Skeletal muscle cell (primary cell): ENCODE data around the gene SHMT2.

Source experiments
- DNase-seq: peaks from one replicate; pipeline ENCODE4 v3.0.0-alpha.2; 2010; ENCODE audit warnings: low read depth
- H3K4me3 ChIP-seq: 2 replicates; pipeline ENCODE4 v1.5.1; 2011; ENCODE audit warnings: low read depth, mild to moderate bottlenecking, control low read depth, low read length, moderate library complexity

Gene SHMT2

GRCh38 chr12:57223191-57224165 is 6.0 kb upstream of the SHMT2 start:
- no peak for DNase-seq
- no peak overlapping the region for H3K4me3 ChIP-seq

DNA sequence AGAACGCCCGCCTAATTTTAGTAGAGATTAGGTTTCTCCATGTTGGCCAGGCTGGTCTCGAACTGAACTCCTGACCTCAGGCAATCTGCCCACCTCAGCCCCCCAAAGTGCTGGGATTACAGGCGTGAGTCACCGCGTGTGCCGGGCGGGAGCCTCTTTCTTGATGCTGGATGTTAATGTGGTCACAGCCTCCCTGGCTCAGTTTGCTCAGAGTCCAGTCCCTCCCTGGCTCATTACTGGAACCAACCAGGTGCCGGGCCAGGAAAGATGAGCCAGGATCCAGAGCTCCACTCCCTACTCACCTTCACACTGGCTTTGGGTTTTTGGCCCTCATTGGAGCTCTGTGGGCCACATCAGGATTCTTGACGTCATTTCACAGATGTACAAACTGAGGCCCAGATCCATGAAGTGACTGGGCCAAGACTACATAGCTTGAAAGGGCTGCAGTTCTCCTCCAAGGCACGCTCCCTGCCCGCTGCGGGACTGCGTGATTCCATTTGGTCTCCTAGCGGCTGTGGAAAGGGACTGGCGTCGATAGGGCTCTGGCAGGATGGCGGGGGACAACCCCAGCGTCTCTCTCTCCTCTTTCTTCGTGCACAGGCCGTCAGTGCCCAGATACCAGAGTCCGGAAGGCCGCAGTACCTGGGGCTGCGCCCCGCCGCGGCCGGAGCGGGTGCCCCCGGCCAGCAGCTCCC is 5.1 kb upstream of the SHMT2 start:
- DNase-seq = no peak
- no peak overlapping the region for H3K4me3 ChIP-seq

DNA sequence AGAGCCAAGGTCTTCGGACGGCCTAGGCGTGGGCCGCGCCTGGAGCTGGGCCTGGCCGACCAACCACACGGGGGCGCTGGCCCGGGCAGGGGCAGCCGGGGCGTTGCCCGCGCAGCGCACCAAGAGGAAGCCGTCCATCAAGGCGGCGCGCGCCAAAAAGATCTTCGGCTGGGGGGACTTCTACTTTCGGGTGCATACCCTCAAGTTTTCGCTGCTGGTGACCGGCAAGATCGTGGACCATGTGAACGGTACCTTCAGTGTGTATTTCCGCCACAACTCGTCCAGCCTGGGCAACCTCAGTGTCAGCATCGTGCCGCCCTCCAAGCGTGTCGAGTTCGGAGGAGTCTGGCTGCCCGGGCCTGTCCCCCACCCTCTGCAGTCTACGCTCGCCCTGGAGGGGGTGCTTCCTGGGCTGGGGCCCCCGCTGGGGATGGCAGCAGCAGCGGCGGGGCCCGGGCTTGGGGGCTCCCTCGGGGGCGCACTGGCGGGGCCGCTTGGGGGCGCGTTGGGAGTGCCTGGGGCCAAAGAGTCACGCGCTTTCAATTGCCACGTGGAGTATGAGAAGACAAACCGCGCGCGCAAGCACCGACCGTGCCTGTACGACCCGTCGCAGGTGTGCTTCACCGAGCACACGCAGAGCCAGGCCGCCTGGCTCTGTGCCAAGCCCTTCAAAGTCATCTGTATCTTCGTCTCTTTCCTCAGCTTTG is 4.4 kb upstream of the SHMT2 start:
- DNase-seq = no peak
- H3K4me3 ChIP-seq = no peak overlapping the region

DNA sequence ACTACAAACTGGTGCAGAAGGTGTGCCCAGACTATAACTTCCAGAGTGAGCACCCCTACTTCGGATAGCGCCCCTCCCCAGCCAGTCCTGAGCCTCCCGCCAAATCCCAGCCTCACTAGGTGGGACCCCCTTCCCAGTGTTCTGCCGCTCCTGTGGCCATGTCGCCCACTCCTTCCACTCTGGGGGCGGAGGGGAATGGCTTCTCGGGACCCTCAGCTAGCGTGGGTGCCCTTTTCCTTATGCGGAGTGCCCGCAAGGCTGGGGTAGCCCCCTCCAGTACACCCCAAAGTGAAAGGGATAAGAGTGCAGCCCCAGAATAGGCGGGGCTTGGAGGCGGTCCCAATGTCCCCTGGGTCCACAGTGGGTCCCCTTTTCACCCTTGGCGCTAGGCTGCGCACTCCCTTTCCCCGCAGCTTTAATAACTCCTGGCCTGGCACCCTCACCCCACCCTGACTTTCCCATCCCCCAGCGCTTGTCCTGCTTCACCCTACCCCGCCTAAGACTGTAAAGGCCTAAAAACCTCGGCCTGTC is 3.8 kb upstream of the SHMT2 start:
- no peak for DNase-seq

GRCh38 chr12:57226588-57227314 is 2.8 kb upstream of the SHMT2 start:
- no peak for DNase-seq

More for the DNA sequence above, 3.8 kb upstream of the SHMT2 start:
- no peak overlapping the region for H3K4me3 ChIP-seq

GRCh38 chr12:57227315-57228115 is 2.0 kb upstream of the SHMT2 start:
- H3K4me3 ChIP-seq = peak overlapping the region; percentile 25
- no peak for DNase-seq

More at GRCh38 chr12:57226588-57227314, 2.8 kb upstream of the SHMT2 start:
- H3K4me3 ChIP-seq = peak overlapping the region; percentile 25

- no peak for DNase-seq
- H3K4me3 ChIP-seq = peak overlapping the region; percentile 85
Observed at GRCh38 chr12:57229046-57229633, 371 bp upstream of the SHMT2 start.

- DNase-seq = no peak
Observed at GRCh38 chr12:57230381-57231155, 1.1 kb downstream of the SHMT2 start.

DNA sequence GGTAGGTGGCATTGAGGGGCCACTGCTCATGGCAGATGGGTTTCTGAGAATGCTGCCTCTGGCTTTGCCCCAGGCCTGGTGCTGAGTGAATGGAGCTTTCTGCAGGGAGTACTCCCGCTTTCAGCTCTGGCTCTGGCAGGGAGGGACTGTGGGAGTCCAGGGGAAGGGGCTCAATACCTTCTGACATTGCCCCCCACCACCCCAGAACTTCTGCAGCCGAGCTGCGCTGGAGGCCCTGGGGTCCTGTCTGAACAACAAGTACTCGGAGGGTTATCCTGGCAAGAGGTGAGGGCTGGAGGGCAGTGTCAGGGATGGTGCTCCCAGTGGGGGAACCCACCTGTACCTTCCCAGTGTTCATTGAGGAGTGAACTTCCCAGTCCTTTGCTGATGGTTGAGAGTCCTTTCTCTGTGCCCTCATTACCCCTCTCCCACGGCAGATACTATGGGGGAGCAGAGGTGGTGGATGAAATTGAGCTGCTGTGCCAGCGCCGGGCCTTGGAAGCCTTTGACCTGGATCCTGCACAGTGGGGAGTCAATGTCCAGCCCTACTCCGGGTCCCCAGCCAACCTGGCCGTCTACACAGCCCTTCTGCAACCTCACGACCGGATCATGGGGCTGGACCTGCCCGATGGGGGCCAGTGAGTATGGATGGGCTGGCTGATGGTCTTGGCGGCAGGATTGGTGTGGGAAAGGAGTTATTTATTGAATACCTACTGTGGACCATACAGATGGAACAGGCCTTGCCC is 1.9 kb downstream of the SHMT2 start:
- peak overlapping the region; percentile 85 for H3K4me3 ChIP-seq
- DNase-seq = no peak

More at GRCh38 chr12:57230381-57231155, 1.1 kb downstream of the SHMT2 start:
- H3K4me3 ChIP-seq = peak overlapping the region; percentile 85

DNA sequence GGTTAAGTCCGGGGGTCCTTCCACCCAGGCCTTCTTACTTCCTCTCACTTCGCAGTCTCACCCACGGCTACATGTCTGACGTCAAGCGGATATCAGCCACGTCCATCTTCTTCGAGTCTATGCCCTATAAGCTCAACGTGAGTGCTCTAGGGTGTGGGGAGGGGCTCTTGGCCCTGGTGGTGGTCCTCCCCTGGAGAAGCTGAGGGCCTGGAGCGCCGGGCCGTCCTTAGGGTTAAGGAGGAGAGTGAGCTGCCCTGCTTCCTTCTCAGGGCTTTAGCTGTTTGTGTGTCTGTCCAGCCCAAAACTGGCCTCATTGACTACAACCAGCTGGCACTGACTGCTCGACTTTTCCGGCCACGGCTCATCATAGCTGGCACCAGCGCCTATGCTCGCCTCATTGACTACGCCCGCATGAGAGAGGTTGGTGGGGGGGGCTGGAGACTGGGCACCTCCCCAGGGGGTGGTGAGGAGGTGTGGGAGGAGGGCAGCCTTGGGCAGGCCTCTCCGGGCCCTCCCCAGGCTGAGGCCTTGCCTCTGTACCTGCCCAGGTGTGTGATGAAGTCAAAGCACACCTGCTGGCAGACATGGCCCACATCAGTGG is 2.7 kb downstream of the SHMT2 start:
- no peak for DNase-seq
- H3K4me3 ChIP-seq = no peak overlapping the region

- peak; percentile 67 for DNase-seq
- H3K4me3 ChIP-seq = no peak overlapping the region
Observed at GRCh38 chr12:57233357-57234232, 4.1 kb downstream of the SHMT2 start.

GRCh38 chr12:57234233-57234570 is 4.7 kb downstream of the SHMT2 start:
- DNase-seq = no peak
- no peak overlapping the region for H3K4me3 ChIP-seq

GRCh38 chr12:57234571-57235016 is 5.1 kb downstream of the SHMT2 start:
- H3K4me3 ChIP-seq = no peak overlapping the region
- DNase-seq = no peak

DNA sequence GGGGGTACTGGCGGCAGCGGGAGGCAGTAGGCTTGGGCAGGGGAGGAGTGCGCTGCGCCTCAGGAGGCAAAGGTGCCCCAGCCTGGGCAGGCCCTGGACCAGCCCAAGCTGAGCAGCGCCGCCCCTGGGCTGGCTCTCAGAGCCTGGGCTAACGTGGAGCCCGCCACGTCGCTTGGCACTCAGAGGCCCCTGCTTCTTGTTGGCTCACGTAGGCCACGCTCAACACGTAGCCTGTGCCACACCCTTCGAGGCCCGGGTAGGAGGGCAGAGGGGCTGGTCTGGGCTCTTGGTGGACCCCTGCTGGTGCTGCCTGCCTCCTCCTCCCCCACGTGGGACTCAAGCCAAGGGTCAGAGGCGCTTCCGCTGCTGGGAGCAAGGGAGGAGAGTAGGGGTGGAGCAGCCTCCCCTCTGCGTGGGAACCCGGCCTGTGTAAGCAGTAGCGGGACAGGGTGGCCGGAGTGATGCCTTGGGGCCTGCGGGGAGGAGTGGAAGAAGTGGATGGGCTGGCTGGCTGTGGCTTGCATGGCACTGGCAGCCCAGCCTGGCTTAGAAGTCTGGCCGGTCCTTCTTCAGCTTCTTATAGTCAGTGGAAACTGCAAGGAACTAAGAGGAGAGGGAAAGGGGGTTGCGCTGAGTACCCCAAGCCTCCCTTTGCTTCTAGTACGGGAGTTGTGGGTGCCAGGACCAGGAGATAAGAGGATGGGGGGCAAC is 5.7 kb downstream of the SHMT2 start:
- H3K4me3 ChIP-seq = peak overlapping the region; percentile 41
- peak; percentile 74 for DNase-seq

GRCh38 chr12:57235728-57236131 is 6.2 kb downstream of the SHMT2 start:
- DNase-seq = no peak
- peak overlapping the region; percentile 41 for H3K4me3 ChIP-seq
